CD8-positive, alpha-beta memory T cell (primary cell): ENCODE measurements around the gene UPB1. TPM values are rescaled to one million over a fixed set of nuclear protein-coding genes. Genes with fewer than 3 reads are reported as not detected.
A peak's percentile ranks its signal among the peaks of the same experiment; 100 is the strongest.

ENCODE experiments used
- CTCF ChIA-PET: fragments of 350-600 bp; sonication (Branson Sonifier 250); formaldehyde crosslinking; loops from one replicate; lab custom pipeline; 2021; ENCODE audit warnings: antibody characterized with exemption; lab: Charles Lee
- POLR2A ChIA-PET: fragments of 350-600 bp; sonication (Branson Sonifier 250); formaldehyde crosslinking; loops from one replicate; lab custom pipeline; 2021; ENCODE audit warnings: antibody characterized with exemption; lab: Charles Lee
- DNase-seq, 5 donors: peaks; one replicate each; pipeline versions ENCODE4 v3.0.0 to v3.0.0-alpha.2; 2020 to 2022; ENCODE audit warnings: mixed read lengths in 1 of 5
- H3K27ac ChIP-seq: one replicate; pipeline ENCODE4 v1.7.0; 2013; ENCODE audit warnings: low read depth, mild to moderate bottlenecking, low read length, moderate library complexity
- H3K27me3 ChIP-seq: 2 replicates; pipeline ENCODE4 v1.7.0; 2013; ENCODE audit warnings: low read length, mild to moderate bottlenecking; ENCODE audit not compliant: insufficient read depth, poor library complexity, severe bottlenecking
- H3K36me3 ChIP-seq: 2 replicates; pipeline ENCODE4 v1.7.0; 2013; ENCODE audit warnings: mild to moderate bottlenecking, low read length, moderate library complexity; ENCODE audit not compliant: insufficient read depth
- H3K4me1 ChIP-seq: 2 replicates; pipeline ENCODE4 v1.7.0; 2013; ENCODE audit warnings: mild to moderate bottlenecking, low read length, moderate library complexity; ENCODE audit not compliant: insufficient read depth
- H3K4me3 ChIP-seq: 2 replicates; pipeline ENCODE4 v1.7.0; 2013; ENCODE audit warnings: mild to moderate bottlenecking, low read length
- H3K9me3 ChIP-seq: 2 replicates; pipeline ENCODE4 v1.7.0; 2013; ENCODE audit warnings: mild to moderate bottlenecking, low read length
- H3K27ac Mint-ChIP-seq, 8 donors: one replicate each; pipeline ENCODE4 v1.8.0; 2020 to 2021; ENCODE audit warnings: mixed read lengths in 8 of 8, mild to moderate bottlenecking in 6 of 8, inconsistent platforms in 3 of 8, moderate library complexity in 3 of 8
- H3K27me3 Mint-ChIP-seq, 2 donors: one replicate each; pipeline ENCODE4 v1.8.0; 2020 to 2021; ENCODE audit warnings: mixed read lengths in 2 of 2, mild to moderate bottlenecking in 1 of 2, moderate library complexity in 1 of 2
- H3K36me3 Mint-ChIP-seq, 3 donors: one replicate each; pipeline ENCODE4 v1.8.0; 2020 to 2021; ENCODE audit warnings: mixed read lengths in 3 of 3, inconsistent platforms in 1 of 3, mild to moderate bottlenecking in 1 of 3
- H3K4me1 Mint-ChIP-seq, 3 donors: one replicate each; pipeline ENCODE4 v1.8.0; 2020 to 2021; ENCODE audit warnings: mixed read lengths in 3 of 3, inconsistent platforms in 1 of 3, mild to moderate bottlenecking in 1 of 3
- H3K4me3 Mint-ChIP-seq, 7 donors: one replicate each; pipeline ENCODE4 v1.8.0; 2020 to 2021; ENCODE audit warnings: mixed read lengths in 7 of 7, mild to moderate bottlenecking in 6 of 7, moderate library complexity in 4 of 7, inconsistent platforms in 2 of 7
- H3K9me3 Mint-ChIP-seq, 5 donors: one replicate each; pipeline ENCODE4 v1.8.0; 2020 to 2022; ENCODE audit warnings: mixed read lengths in 5 of 5, mild to moderate bottlenecking in 3 of 5, moderate library complexity in 2 of 5, inconsistent platforms in 1 of 5
- polyA plus RNA-seq: library from polyadenylated mRNA; unstranded; fragments of 300-500 nt; fragmentation: Illumina TruSeq; gene quantifications from one replicate; pipeline ENCODE4 v1.2.3, GENCODE V29; 2021
- total RNA-seq, 2 experiments: library from RNA; stranded (reverse); gene quantifications; one replicate each; pipeline ENCODE4 v1.2.3, GENCODE V29; 2021

The UPB1 gene
- total and polyA plus RNA-seq, 3 experiments from 2014 or later = 0.10 TPM; not detected in 2

DNA sequence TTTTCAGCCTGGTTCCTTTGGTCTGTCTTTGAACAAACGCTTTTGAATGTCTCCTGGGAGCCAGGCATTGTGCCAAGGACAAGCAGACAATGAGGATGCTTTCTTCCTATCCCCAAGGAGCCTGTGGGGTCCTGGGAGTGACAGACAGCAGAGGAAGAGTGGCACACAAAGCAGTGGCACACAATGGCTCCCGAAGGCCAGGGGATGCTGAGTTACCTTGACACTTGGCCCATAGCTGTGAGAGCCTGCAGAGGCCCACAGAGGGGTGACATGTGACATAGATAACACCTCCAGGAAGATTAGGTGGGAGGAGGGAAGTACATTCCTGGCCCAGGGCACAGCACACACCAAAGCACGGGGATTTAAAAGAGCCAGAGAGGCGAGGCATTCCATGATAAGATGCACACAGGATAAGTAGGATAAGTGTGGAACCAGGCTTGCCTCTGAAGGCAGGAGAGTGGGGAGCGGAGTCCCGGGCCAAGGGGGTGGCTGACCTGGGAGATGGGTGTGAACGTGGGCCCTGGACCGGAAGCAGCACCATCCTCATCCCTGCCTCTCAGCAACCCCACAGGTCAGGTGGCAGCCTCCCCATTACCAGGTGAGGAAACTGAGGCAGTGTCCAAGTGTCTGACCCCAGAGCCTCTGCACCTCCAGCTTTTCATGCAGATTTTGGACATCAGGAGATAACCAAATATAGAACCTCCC lies 6.3 kb downstream of the UPB1 start:
- Mint-ChIP-seq H3K9me3 (no peaks in the 10 kb centered on the region), H3K4me1 (peaks cover 5 to 13% (median 8%) of the 10 kb centered on the region in 3 donors), H3K27ac (no peak overlapping the region), H3K27me3 (no peaks in the 10 kb centered on the region), H3K36me3 (peaks cover 0 to 2% (median 0%) of the 10 kb centered on the region in 3 donors), H3K4me3 (no peak overlapping the region)
- no peak overlapping the region for H3K4me3 ChIP-seq
- no peaks in the 10 kb centered on the region for H3K9me3 ChIP-seq
- H3K27ac ChIP-seq = no peak overlapping the region
- H3K27me3 ChIP-seq = no peaks in the 10 kb centered on the region
- peaks cover 4% of the 10 kb centered on the region for H3K4me1 ChIP-seq
- ChIA-PET CTCF (interaction anchor here (2.0 to 2.5 kb wide), 2 partner anchors 74 to 79 kb away, joined by 8 to 36 read pairs; partner anchors contain the start of gene ADORA2A), POLR2A (no interaction called here)
- H3K36me3 ChIP-seq = no peaks in the 10 kb centered on the region
- no peak for DNase-seq

DNA sequence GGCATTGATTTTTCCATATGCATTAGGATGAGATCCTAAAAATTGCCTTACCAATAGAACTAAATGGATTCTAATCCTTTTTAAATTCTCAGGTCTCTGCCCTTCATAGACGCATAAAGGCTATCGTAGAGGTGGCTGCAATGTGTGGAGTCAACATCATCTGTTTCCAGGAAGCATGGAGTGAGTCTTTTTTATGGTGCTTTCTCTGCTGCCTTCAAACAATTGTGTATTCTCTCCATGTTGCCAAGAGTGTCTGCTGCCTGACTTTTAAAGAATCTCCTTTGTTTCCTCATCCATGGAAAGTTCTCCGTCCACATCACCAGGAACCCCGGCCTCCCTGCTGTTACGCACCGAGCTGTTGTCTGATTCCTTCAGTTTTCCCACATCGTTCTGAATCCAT lies 6.9 kb downstream of the UPB1 start:
- no peaks in the 10 kb centered on the region for H3K27me3 Mint-ChIP-seq
- H3K4me1 ChIP-seq = peaks cover 4% of the 10 kb centered on the region
- no peaks in the 10 kb centered on the region for H3K36me3 ChIP-seq
- no peaks in the 10 kb centered on the region for H3K36me3 Mint-ChIP-seq
- H3K9me3 Mint-ChIP-seq = no peaks in the 10 kb centered on the region
- peaks cover 5 to 13% (median 8%) of the 10 kb centered on the region in 3 donors for H3K4me1 Mint-ChIP-seq
- POLR2A ChIA-PET = interaction anchor here (0.8 kb wide), 1 partner anchor 80 kb away, joined by 3 read pairs; no protein-coding TSS in a partner anchor
- H3K4me3 ChIP-seq = no peak overlapping the region
- no peak for DNase-seq
- no peak overlapping the region for H3K27ac ChIP-seq
- peak overlapping the region in 1 of 8 donors; percentile 7 for H3K27ac Mint-ChIP-seq
- H3K27me3 ChIP-seq = no peaks in the 10 kb centered on the region
- no peak overlapping the region for H3K4me3 Mint-ChIP-seq
- CTCF ChIA-PET = interaction anchor here (0.9 to 2.5 kb wide), 7 partner anchors 15 to 124 kb away, joined by 3 to 36 read pairs (median 4); partner anchors contain the start of gene ADORA2A
- H3K9me3 ChIP-seq = no peaks in the 10 kb centered on the region

DNA sequence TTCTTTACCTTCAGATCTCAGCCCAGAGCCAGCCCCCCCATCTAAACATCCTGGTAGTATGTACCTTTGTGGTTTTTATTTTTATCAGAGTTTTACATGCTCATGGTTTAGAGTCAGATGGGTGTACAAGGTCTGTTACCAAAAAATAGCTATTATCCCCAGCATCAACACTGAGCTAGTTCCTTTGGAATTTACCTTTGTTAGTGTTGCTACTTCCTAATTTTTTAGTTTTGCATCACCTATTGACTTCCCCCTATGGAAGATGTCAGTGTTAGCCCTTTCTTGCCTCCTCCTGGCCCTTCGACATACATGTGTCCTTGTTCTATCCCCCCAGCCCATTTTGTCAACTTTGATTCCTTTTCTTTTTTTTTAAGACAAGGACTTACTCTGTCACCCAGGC lies 7.4 kb downstream of the UPB1 start:
- peaks cover 4% of the 10 kb centered on the region for H3K4me1 ChIP-seq
- H3K36me3 Mint-ChIP-seq = no peaks in the 10 kb centered on the region

DNA sequence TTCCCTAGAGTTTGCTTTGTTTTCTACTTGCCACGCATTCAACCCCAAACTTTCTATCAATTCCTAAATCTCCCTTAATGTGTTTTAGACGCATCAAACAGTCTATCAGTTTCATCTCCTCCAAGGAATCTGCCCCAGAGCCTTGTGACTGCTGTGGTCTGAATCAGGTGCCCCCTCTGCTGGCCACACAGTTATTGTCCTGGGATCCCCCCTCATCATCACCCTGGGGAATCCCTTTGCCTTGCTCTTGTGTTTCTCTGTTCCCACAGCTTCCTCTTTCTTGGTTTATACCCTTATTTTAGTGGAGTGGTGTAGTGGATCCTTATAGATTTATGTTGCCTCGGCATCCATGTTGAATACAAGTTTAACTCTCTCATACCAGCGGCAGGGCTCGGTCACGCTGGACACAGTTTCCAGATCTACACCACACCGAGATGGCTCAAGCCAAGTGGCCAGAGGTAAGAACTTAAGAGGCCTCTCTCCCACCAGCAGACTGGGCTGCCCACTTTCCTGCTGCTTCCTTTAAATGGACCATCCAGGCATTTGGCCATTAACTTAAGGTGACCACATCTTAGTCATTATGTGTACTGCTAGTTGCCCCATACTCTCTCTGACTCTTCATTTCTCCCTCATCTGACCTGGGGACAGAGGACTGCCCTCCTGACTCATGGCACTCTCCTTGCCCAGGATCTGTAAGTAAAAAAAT lies 8.2 kb downstream of the UPB1 start:
- Histone ChIP-seq H3K4me1 (no peaks in the 10 kb centered on the region), H3K9me3 (no peaks in the 10 kb centered on the region), H3K27ac (no peak overlapping the region), H3K27me3 (no peaks in the 10 kb centered on the region), H3K4me3 (no peak overlapping the region), H3K36me3 (no peaks in the 10 kb centered on the region)
- POLR2A ChIA-PET = no interaction called here
- peak; percentile 39 to 69 (median 45) for DNase-seq
- Mint-ChIP-seq H3K27me3 (no peaks in the 10 kb centered on the region), H3K36me3 (no peaks in the 10 kb centered on the region), H3K27ac (peak overlapping the region in 1 of 8 donors; percentile 8), H3K9me3 (no peaks in the 10 kb centered on the region), H3K4me3 (no peak overlapping the region), H3K4me1 (peaks cover under 1 to 6% (median 2%) of the 10 kb centered on the region in 3 donors)
- CTCF ChIA-PET = interaction anchor here (0.7 to 2.5 kb wide), 9 partner anchors 17 to 85 kb away, joined by 3 to 36 read pairs (median 4); partner anchors contain the start of gene ADORA2A

More for the DNA sequence above, 7.4 kb downstream of the UPB1 start:
- Histone ChIP-seq H3K9me3 (no peaks in the 10 kb centered on the region), H3K36me3 (no peaks in the 10 kb centered on the region), H3K27me3 (no peaks in the 10 kb centered on the region), H3K4me3 (no peak overlapping the region), H3K27ac (no peak overlapping the region)
- Mint-ChIP-seq H3K4me3 (no peak overlapping the region), H3K27me3 (no peaks in the 10 kb centered on the region), H3K9me3 (no peaks in the 10 kb centered on the region), H3K4me1 (peaks cover 5 to 13% (median 8%) of the 10 kb centered on the region in 3 donors), H3K27ac (peak overlapping the region in 2 of 8 donors; percentile 7 to 8)
- POLR2A ChIA-PET = interaction anchor here (0.8 kb wide), 1 partner anchor 80 kb away, joined by 3 read pairs; no protein-coding TSS in a partner anchor
- CTCF ChIA-PET = interaction anchor here (0.7 to 2.5 kb wide), 10 partner anchors 16 to 125 kb away, joined by 3 to 36 read pairs (median 4); partner anchors contain the start of gene ADORA2A
- no peak for DNase-seq

DNA sequence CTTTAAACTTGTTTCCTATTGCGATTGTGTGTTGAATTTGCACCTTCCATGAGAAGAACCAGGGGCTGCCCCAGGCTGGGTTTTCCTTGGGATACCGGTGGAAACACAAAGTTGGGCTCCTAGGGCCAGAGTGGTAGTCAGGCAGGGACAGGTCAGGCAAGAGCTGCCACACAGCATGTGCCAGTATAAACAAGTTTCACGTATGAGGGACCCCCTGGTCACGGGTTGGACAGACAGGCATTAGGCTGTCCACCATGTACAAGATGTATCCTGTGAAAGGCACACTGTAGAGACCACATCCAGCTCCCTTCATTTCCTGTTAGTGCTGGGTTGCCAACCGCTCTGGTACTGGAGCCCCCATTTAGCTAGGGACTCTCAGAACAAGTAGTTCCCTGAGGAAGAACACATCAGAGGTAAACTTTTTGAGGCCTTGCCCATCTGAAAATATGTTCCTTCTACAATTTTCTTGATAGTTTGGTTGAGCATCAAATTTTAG lies 8.8 kb downstream of the UPB1 start:
- POLR2A ChIA-PET = no interaction called here
- Mint-ChIP-seq H3K4me1 (peaks cover 0 to 3% (median 0%) of the 10 kb centered on the region in 3 donors), H3K9me3 (no peaks in the 10 kb centered on the region), H3K4me3 (no peak overlapping the region), H3K27ac (peak overlapping the region in 1 of 8 donors; percentile 22), H3K36me3 (no peaks in the 10 kb centered on the region), H3K27me3 (peaks cover 0 to 2% of the 10 kb centered on the region in 2 donors)
- Histone ChIP-seq H3K36me3 (no peaks in the 10 kb centered on the region), H3K4me3 (no peak overlapping the region), H3K4me1 (no peaks in the 10 kb centered on the region), H3K27me3 (no peaks in the 10 kb centered on the region), H3K27ac (no peak overlapping the region), H3K9me3 (no peaks in the 10 kb centered on the region)
- DNase-seq = no peak
- CTCF ChIA-PET = interaction anchor here (1.0 to 2.5 kb wide), 6 partner anchors 66 to 82 kb away, joined by 3 to 36 read pairs (median 3); partner anchors contain the start of gene ADORA2A

DNA sequence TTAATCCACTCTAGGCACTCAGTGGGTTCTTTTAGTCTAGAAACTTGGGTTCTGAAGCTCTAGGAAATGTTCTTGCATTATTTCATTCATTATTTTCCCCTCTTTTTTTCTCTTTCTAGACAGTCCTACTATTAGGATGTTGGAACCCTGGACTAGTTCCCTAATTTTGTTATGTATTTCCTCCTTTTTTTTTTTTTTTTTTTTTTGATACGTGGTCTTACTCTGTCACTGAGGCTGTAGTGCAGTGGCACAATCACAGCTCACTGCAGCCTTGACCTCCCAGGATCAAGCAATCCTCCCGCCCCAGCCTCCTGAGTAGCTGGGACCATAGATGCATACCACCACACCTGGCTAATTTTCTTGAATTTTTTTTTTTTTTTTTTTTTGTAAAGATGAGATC lies 9.4 kb downstream of the UPB1 start:
- H3K27ac ChIP-seq = no peak overlapping the region
- Mint-ChIP-seq H3K9me3 (no peaks in the 10 kb centered on the region), H3K36me3 (no peaks in the 10 kb centered on the region), H3K27me3 (peaks cover 0 to 2% of the 10 kb centered on the region in 2 donors), H3K27ac (no peak overlapping the region), H3K4me1 (peaks cover 0 to 3% (median 0%) of the 10 kb centered on the region in 3 donors), H3K4me3 (no peak overlapping the region)
- DNase-seq = no peak
- ChIA-PET POLR2A (no interaction called here), CTCF (interaction anchor here (1.0 to 1.8 kb wide), 3 partner anchors 69 to 82 kb away, joined by 3 read pairs; no protein-coding TSS in a partner anchor)
- no peaks in the 10 kb centered on the region for H3K9me3 ChIP-seq
- H3K36me3 ChIP-seq = no peaks in the 10 kb centered on the region
- no peak overlapping the region for H3K4me3 ChIP-seq
- no peaks in the 10 kb centered on the region for H3K4me1 ChIP-seq
- H3K27me3 ChIP-seq = no peaks in the 10 kb centered on the region

DNA sequence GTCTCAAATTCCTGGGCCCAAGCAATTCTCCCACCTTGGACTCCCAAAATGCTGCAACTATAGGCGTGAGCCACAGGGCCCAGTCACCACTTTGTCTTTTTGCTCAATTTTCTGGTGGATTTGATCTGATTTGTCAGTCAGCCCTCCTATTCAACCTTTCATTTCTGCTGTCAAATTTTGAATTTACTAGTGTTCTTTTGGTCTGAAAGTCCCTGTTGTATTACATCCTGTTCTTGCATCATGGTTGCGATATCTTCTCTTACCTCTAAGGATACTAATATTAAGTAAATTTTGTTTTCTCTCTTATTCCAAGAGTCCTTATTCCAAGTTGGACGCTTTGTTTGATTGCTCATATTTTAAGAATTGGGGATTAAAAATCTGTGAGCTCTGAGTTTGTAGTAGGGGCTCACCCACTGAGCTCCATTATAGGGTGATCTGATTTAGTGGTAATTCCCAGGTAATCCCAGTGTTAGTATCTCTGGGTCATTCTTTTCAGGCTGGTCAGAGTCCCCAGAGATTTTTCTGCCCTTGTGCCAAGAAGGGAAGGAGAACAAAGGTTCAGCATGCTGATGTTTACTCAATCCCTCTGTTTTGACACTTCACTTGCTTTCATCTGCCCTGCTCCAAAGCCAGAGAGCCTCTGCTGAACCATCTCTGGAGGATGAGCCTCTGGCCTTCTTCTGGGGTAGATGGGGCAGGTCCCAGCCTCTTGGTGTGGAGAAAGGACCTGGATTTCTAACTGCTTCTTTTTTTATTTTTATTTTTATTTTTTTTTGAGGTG lies 10.0 kb downstream of the UPB1 start:
- Mint-ChIP-seq H3K27me3 (peaks cover 0 to 2% of the 10 kb centered on the region in 2 donors), H3K4me3 (no peak overlapping the region), H3K9me3 (no peaks in the 10 kb centered on the region), H3K36me3 (no peaks in the 10 kb centered on the region), H3K27ac (peak overlapping the region in 1 of 8 donors; percentile 35), H3K4me1 (peaks cover 0 to 3% (median 0%) of the 10 kb centered on the region in 3 donors)
- DNase-seq = no peak
- no peaks in the 10 kb centered on the region for H3K36me3 ChIP-seq
- ChIA-PET CTCF (interaction anchor here (1.2 to 1.8 kb wide), 2 partner anchors 76 to 83 kb away, joined by 3 read pairs; no protein-coding TSS in a partner anchor), POLR2A (interaction anchor here (0.6 kb wide), 1 partner anchor 145 kb away, joined by 3 read pairs; no protein-coding TSS in a partner anchor)
- no peaks in the 10 kb centered on the region for H3K4me1 ChIP-seq
- H3K9me3 ChIP-seq = no peaks in the 10 kb centered on the region
- H3K4me3 ChIP-seq = no peak overlapping the region
- H3K27ac ChIP-seq = no peak overlapping the region
- H3K27me3 ChIP-seq = no peaks in the 10 kb centered on the region
